T-helper 17 cell (primary cell): ENCODE data around the gene TEF. TPM values are rescaled to one million over a fixed set of nuclear protein-coding genes. Genes with fewer than 3 reads are reported as not detected.

ENCODE experiments used
- ATAC-seq: fragments of 150-1000 bp; cut with Tn5 transposase; 2 replicates; pipeline ENCODE4 v1.10.0; 2021; ENCODE audit warnings: mild to moderate bottlenecking, moderate library complexity
- DNase-seq, 3 donors: peaks; one replicate each; pipeline versions ENCODE4 v3.0.0 to v3.0.0-alpha.2; 2020 to 2021
- H3K9me3 ChIP-seq: one replicate; pipeline ENCODE4 v1.7.0; 2013; ENCODE audit warnings: low read length, mild to moderate bottlenecking; ENCODE audit not compliant: control insufficient read depth, poor library complexity, severe bottlenecking
- H3K27ac Mint-ChIP-seq: one replicate; pipeline ENCODE4 v1.8.0; 2022; ENCODE audit warnings: mild to moderate bottlenecking, moderate library complexity, mixed read lengths
- H3K27me3 Mint-ChIP-seq: one replicate; pipeline ENCODE4 v1.8.0; 2022; ENCODE audit warnings: mixed read lengths
- H3K36me3 Mint-ChIP-seq: one replicate; pipeline ENCODE4 v1.8.0; 2022; ENCODE audit warnings: low read depth, mixed read lengths
- H3K4me1 Mint-ChIP-seq: one replicate; pipeline ENCODE4 v1.8.0; 2022; ENCODE audit warnings: mild to moderate bottlenecking, mixed read lengths
- H3K4me3 Mint-ChIP-seq: one replicate; pipeline ENCODE4 v1.8.0; 2022; ENCODE audit warnings: mild to moderate bottlenecking, moderate library complexity, mixed read lengths
- total RNA-seq, 4 donors: library from RNA in 2 of 4; stranded (reverse) in 2 of 4; gene quantifications; one replicate each; pipeline ENCODE4 v1.2.3 and lab custom pipeline; 2022 to 2026

Gene TEF
- total RNA-seq, 2 donors from 2014 or later, result 4.8 to 7.4 TPM

DNA sequence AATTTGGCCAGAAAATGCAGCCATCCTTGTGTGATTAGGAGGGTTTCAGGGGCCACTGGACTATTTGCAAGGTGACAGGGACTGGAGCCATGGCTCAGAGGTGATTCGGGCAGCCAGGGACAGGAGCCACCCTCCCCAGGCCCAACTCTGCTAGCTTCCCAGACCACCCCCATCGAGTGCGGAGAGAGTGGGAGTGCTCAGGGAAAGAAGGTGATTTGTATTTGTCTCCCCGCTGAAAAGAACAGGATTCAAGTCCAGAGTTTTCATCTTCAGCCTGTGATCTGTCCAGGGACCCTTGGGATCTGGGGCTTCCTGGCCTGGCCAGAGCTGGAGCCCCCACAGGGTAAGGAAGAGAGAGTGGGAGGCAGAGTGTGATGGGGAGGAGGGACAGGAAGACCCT lies 22.4 kb upstream of the TEF start:
- ATAC-seq (no peak), DNase-seq (no peak)
- H3K36me3 Mint-ChIP-seq, result peaks cover 2% of the 10 kb centered on the region
- no peak overlapping the region for H3K4me3 Mint-ChIP-seq
- H3K27ac Mint-ChIP-seq, result no peak overlapping the region
- H3K4me1 Mint-ChIP-seq, result peaks cover 5% of the 10 kb centered on the region
- no peaks in the 10 kb centered on the region for H3K9me3 ChIP-seq
- H3K27me3 Mint-ChIP-seq, result no peaks in the 10 kb centered on the region

DNA sequence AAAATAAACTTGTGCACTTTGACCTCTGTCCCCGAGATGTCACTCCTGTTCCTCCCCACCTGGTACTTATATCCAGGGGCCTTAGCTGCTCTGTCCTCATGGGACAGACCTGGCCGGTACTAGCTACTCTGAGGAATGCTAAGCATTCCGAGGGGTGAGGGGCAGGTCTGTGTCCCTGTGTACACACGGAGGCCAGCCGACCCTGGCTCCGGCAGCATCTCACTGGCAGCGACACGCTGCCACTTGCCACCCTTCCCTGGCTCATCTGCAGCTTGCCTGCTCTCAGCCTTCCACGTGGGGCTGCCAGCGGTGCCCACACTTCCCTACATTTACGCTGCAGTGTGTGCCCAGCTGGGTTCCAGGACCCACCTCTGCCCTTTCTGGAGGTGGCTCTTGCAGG lies 21.6 kb upstream of the TEF start:
- ATAC-seq (no peak), DNase-seq (no peak)
- Mint-ChIP-seq H3K27me3 (no peaks in the 10 kb centered on the region), H3K4me1 (peaks cover 3% of the 10 kb centered on the region), H3K36me3 (no peaks in the 10 kb centered on the region), H3K4me3 (no peak overlapping the region), H3K27ac (no peak overlapping the region)
- no peaks in the 10 kb centered on the region for H3K9me3 ChIP-seq

DNA sequence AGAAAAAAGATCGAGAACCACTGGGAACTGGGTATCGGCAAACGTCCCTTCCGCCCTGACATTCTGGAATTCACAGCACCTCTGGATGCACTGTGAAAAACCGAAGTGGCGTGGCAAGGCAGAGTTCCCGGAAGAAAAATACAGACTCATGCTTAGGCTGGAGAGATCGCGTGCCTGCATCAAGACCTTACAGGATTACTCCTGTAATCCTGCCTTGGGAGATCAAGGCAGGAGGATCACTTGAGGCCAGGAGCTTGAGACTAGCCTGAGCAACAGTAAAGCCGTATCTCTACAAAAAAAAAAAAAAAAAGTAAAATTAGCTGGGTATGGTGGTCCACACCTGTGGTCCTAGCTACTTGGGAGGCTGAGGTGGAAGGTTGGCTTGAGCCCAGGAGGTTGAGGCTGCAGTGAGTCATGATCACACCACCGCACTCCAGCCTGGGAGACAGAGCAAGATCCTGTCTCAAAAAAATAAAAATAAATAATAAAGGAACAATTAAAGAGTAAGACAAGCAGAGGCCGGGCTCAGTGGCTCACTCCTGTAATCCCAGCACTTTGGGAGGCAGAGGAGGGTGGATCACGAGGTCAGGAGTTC lies 19.9 kb upstream of the TEF start:
- DNase-seq (no peak), ATAC-seq (no peak)
- no peaks in the 10 kb centered on the region for H3K36me3 Mint-ChIP-seq
- no peak overlapping the region for H3K27ac Mint-ChIP-seq
- no peaks in the 10 kb centered on the region for H3K27me3 Mint-ChIP-seq
- peaks cover 3% of the 10 kb centered on the region for H3K4me1 Mint-ChIP-seq
- H3K4me3 Mint-ChIP-seq, result no peak overlapping the region
- H3K9me3 ChIP-seq, result no peaks in the 10 kb centered on the region

DNA sequence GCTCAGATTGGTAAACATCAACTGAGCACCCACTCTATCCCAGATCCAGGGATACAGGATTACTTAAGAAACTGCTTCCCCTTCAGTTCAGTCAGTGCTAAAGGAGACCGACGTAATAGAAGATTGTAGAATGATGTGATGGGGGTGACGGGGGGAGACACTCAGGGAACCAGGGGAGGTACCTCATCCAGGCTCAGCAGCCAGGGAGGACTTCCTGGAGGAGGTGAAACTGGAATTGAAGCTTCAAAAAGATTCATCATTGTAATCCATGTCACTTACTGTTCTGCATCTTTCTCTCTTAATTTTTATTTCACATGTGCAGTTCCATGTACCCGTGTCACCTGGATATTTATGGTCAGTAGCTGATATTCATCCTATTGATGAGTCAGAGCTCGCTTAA lies 19.1 kb upstream of the TEF start:
- Mint-ChIP-seq H3K36me3 (no peaks in the 10 kb centered on the region), H3K27ac (peak overlapping the region; percentile 21), H3K27me3 (no peaks in the 10 kb centered on the region), H3K4me3 (no peak overlapping the region), H3K4me1 (peaks cover 3% of the 10 kb centered on the region)
- ATAC-seq (no peak), DNase-seq (no peak)
- H3K9me3 ChIP-seq, result no peaks in the 10 kb centered on the region

DNA sequence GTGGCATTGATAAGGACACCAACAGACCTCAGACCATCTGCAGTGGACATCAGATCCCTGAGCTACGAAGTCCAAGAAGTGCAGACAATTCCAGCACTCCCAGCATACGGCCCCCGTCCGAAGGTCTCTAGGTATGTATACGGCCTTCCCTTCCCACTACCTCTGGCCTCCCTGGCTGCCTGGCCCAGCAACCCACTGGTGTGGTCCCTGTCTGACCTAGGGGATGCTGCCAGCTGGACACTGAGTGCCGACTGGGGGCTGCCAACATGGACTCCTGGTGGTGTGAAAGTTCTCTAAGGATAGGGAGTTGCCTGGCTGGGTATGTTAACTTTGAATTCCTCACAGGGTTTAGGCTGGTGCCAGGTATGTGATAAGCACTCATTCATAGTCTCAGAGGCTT lies 17.5 kb upstream of the TEF start:
- H3K27me3 Mint-ChIP-seq, result no peaks in the 10 kb centered on the region
- H3K36me3 Mint-ChIP-seq, result no peaks in the 10 kb centered on the region
- no peak overlapping the region for H3K27ac Mint-ChIP-seq
- no peaks in the 10 kb centered on the region for H3K9me3 ChIP-seq
- H3K4me3 Mint-ChIP-seq, result no peak overlapping the region
- peaks cover 3% of the 10 kb centered on the region for H3K4me1 Mint-ChIP-seq
- DNase-seq (no peak), ATAC-seq (no peak)

DNA sequence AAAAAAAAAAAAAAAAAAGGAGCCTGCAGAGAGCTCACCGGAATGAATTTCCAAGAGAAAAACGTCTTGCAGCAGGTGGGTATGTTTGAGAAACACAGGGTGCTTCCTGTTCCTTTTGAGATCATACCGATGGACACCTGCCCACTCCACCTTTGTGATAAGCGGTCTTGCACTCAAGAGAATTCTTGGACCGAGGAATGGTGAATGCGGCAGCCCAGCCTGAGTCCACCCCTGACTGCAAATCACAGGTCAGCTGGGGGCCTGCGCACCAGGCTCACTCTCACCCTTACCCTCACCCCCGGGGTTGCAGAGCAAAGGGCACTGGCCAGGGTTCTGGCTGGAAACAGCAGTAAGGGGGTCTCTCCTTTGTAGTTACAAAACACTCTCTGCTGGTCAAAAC lies 16.8 kb upstream of the TEF start:
- Mint-ChIP-seq H3K27me3 (no peaks in the 10 kb centered on the region), H3K27ac (no peak overlapping the region), H3K4me3 (no peak overlapping the region), H3K36me3 (no peaks in the 10 kb centered on the region), H3K4me1 (peaks cover 3% of the 10 kb centered on the region)
- ATAC-seq (no peak), DNase-seq (no peak)
- no peaks in the 10 kb centered on the region for H3K9me3 ChIP-seq

DNA sequence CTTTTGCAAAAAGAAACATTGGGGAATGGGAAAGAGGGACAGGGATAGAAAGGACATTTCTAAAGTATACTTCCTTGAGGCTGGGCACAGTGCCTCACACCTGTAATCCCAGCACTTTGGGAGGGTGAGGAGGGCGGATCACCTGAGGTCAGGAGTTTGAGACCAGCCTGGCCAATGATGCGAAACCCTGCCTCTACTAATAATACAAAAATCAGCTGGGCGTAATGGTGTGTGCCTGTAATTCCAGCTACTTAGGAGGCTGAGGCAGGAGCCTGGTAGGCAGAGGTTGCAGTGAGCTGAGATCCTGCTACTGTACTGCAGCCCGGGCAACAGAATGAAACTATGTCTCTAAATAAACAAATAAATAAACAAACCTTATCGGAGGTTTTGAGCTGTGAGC lies 16.3 kb upstream of the TEF start:
- H3K27ac Mint-ChIP-seq, result no peak overlapping the region
- no peaks in the 10 kb centered on the region for H3K27me3 Mint-ChIP-seq
- H3K4me1 Mint-ChIP-seq, result peaks cover 3% of the 10 kb centered on the region
- DNase-seq (no peak), ATAC-seq (no peak)
- no peaks in the 10 kb centered on the region for H3K36me3 Mint-ChIP-seq
- H3K4me3 Mint-ChIP-seq, result no peak overlapping the region
- H3K9me3 ChIP-seq, result no peaks in the 10 kb centered on the region

DNA sequence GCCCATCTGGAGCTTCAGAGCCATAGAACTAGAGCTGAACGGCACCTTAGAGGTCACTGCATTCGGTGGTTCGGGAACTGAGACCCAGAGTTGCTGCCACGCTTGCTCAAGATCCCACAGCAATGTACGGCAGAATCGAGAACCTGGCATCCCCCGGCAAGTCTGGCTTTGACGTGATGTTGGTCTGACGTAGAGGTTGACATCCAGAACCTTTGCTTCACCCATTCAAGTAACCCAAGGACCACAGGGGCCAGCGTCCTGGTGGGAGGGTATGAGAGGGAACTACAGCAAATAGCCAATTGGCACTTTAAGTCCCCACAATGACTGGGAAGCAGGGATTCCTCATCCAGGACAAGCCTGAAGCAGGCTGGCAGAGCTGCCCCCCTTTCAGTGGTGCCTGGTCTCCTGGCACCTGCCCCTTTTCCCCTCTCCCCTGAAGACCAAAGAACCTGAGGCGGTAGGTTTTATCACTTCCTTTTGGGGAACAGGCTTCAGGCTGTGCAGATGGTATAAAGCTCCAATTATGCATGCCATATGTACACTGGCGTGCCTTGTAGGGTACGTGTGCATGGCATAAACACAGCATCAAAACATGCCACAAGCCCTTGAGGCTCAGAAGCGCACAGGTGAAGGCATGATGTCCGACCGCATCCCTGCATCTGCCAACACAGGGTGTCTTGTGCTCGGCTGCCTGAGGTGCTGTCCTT lies 15.3 kb upstream of the TEF start:
- no peak overlapping the region for H3K4me3 Mint-ChIP-seq
- H3K9me3 ChIP-seq, result no peaks in the 10 kb centered on the region
- H3K36me3 Mint-ChIP-seq, result peaks cover 2% of the 10 kb centered on the region
- no peak for DNase-seq
- ATAC-seq, result peak; percentile 23
- H3K27me3 Mint-ChIP-seq, result peaks cover 7% of the 10 kb centered on the region
- no peak overlapping the region for H3K27ac Mint-ChIP-seq
- H3K4me1 Mint-ChIP-seq, result peaks cover 3% of the 10 kb centered on the region

DNA sequence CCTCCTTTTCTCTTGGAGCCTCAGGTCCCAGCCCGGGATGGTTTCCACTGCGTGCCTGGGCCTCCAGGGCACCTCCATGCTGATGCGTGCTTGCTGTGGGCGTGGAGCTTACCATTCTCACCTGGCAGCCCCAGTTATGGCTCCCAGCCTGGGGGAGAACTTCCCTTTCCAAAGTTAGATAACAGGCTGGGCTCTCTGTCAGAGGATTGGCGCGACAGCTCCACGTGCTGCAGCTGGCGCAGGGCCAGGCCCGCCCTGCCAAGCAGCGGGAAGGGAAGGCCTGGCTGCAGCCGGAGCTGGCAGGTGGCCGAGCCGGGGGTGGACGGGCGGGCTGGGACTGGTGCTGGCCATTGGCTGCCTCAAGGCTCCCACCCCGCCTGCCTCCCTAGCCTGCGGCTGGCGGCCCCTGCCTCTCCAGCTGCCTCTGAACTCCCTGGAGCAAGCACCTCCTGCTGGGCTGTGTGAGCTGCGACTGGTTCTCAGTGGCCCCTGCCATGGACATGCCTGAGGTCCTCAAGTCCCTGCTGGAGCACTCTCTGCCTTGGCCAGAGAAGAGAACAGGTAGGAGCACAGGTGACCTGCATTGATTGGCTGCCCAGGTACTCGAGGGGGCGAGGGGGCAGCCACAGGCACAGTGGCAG lies 14.6 kb upstream of the TEF start:
- no peak overlapping the region for H3K4me3 Mint-ChIP-seq
- H3K4me1 Mint-ChIP-seq, result no peaks in the 10 kb centered on the region
- DNase-seq, result no peak
- H3K36me3 Mint-ChIP-seq, result peaks cover 2% of the 10 kb centered on the region
- peaks cover 7% of the 10 kb centered on the region for H3K27me3 Mint-ChIP-seq
- H3K9me3 ChIP-seq, result no peaks in the 10 kb centered on the region
- peak; percentile 53 for ATAC-seq
- H3K27ac Mint-ChIP-seq, result no peak overlapping the region

DNA sequence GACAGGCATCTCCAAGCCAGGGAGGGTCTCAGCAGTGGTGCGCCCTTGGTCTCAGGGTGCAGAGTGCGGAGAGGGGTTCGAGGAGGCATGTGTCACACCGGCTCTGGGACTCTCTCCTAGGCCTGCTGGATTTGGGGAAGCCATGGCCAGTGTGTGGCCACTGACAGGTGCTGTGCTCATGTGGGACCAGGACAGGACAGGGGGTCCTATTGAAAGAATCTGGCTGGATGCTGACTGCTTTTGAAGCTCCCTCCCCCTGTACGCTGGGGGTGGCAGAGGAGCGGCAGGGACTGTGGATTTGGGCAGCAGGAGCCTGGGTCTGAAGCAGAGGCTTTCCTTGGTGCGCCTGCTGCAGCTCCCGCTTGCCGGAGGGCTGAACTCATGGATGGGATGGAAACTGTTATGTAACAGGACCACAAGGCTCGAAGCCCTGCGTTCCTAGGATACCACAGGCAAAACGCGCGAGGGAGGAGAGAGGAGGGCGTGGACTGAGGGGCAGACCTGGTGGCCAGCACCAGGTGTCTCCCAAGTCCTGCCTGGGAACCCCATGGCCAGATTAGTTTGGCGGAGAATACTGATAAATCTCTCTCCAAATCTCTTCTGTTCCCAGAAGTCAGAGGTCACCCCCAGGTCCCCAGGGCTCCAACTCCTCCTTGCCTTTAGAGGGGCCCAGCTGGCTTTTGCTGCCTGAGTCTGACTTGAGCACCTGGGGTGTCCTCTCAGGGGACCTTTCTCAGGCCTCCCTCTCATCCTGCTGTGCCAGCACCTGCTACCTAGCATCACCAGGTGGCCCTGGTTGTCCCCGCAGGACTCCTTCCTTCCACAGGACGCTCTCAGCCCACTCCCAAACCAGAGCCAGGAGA lies 13.8 kb upstream of the TEF start:
- no peak for ATAC-seq
- peaks cover 7% of the 10 kb centered on the region for H3K27me3 Mint-ChIP-seq
- no peak overlapping the region for H3K4me3 Mint-ChIP-seq
- peaks cover 2% of the 10 kb centered on the region for H3K36me3 Mint-ChIP-seq
- H3K4me1 Mint-ChIP-seq, result no peaks in the 10 kb centered on the region
- H3K9me3 ChIP-seq, result no peaks in the 10 kb centered on the region
- no peak overlapping the region for H3K27ac Mint-ChIP-seq
- no peak for DNase-seq

DNA sequence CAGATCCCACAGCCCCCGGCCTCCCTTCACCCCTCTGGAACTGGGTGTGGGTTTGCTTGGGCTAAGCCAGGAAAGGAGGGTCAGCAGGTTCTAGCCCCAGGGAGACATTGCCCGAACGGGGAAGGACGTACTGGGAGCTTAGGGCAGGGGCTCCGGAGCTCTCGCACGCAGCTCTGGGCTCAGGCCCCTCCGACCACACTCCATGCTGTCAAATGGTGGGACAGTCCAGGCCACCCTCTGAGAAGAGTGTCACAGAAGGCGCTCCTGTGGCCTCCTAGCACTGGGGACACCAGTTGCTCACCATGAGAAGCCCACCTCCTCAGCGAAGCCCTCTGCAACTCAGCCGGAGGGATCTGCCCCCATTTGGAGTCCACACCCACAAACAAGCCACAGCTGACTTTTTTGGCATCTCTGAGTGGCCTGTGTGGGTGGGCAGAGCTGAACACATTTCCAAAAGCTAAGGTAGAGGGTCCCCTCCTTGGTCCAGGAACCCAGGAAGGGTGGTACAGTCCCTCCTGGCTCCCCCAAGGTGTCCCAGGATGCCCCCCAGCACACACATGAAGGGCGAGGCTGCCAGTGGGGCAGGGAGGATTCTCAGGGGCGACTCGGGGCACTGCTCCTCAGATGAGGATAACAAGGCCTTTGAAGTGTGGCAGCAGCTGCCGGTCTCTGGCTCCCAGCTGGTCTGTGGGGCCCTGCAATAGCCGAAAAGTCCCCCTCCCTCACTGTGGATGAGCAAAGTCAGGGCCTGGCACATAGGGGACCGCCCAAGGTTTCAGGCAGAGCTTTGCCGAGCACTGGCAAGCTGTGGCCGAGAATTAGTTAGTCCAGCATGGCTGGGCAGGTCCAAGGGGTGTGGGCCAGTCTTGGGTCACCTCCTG lies 13.0 kb upstream of the TEF start:
- no peak for DNase-seq
- peaks cover 7% of the 10 kb centered on the region for H3K27me3 Mint-ChIP-seq
- H3K4me1 Mint-ChIP-seq, result no peaks in the 10 kb centered on the region
- ATAC-seq, result no peak
- H3K27ac Mint-ChIP-seq, result no peak overlapping the region
- H3K9me3 ChIP-seq, result no peaks in the 10 kb centered on the region
- H3K4me3 Mint-ChIP-seq, result no peak overlapping the region
- peaks cover 2% of the 10 kb centered on the region for H3K36me3 Mint-ChIP-seq

DNA sequence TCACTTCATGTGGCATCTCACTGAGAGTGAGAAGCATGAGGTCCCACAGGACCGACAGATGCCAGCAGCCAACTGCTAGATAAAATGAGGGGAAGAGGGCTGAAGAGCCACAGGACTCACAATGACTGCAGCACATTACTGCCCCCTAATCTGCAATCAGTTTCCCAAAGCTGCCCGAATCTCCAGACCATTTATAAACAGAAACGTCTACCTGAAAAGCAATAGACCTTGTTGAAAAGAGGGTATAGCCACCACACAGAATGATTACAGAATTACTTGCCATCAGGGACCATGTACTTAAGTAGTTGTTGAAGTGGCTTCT lies 12.4 kb upstream of the TEF start:
- ATAC-seq, result no peak
- H3K9me3 ChIP-seq, result no peaks in the 10 kb centered on the region
- H3K36me3 Mint-ChIP-seq, result peaks cover 2% of the 10 kb centered on the region
- H3K27me3 Mint-ChIP-seq, result peaks cover 7% of the 10 kb centered on the region
- H3K4me3 Mint-ChIP-seq, result no peak overlapping the region
- no peak overlapping the region for H3K27ac Mint-ChIP-seq
- no peaks in the 10 kb centered on the region for H3K4me1 Mint-ChIP-seq
- DNase-seq, result no peak

DNA sequence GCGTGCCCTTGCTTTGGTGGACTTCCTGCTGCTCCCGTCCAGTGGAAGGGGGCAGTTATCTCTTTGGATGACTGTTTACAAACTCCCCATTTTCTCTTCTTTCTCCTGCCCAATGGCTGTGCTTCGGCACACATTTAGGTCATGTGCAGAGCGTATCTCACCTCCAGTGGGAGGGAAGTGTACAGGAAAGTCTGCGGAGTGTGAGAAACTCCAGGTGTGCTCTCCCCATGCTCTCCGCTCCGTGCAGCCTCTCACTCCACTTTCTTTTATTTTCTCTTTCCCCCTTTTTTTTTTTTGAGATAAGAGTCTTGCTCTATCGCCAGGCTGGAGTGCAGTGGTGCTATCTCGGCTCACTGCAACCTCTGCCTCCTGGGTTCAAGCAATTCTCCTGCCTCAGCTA lies 11.9 kb upstream of the TEF start:
- no peak overlapping the region for H3K27ac Mint-ChIP-seq
- DNase-seq (no peak), ATAC-seq (no peak)
- peaks cover 4% of the 10 kb centered on the region for H3K4me1 Mint-ChIP-seq
- H3K9me3 ChIP-seq, result no peaks in the 10 kb centered on the region
- H3K36me3 Mint-ChIP-seq, result peaks cover 2% of the 10 kb centered on the region
- H3K27me3 Mint-ChIP-seq, result peaks cover 7% of the 10 kb centered on the region
- no peak overlapping the region for H3K4me3 Mint-ChIP-seq
